NCI-H2081 treated with DMSO at 0.1 percent for 48 hours (cell line): ENCODE data around the gene CHIT1.
A peak's percentile ranks its signal among the peaks of the same experiment; 100 is the strongest.
"Not testable (repeated sequence)": the region's sequence is repeated elsewhere in the genome, so short reads cannot be mapped to it uniquely, and the experiment has no call there.

ENCODE experiments used
- DNase-seq: peaks from one replicate; lab custom pipeline; 2025; lab: John Stamatoyannopoulos, UW

Gene CHIT1

DNA sequence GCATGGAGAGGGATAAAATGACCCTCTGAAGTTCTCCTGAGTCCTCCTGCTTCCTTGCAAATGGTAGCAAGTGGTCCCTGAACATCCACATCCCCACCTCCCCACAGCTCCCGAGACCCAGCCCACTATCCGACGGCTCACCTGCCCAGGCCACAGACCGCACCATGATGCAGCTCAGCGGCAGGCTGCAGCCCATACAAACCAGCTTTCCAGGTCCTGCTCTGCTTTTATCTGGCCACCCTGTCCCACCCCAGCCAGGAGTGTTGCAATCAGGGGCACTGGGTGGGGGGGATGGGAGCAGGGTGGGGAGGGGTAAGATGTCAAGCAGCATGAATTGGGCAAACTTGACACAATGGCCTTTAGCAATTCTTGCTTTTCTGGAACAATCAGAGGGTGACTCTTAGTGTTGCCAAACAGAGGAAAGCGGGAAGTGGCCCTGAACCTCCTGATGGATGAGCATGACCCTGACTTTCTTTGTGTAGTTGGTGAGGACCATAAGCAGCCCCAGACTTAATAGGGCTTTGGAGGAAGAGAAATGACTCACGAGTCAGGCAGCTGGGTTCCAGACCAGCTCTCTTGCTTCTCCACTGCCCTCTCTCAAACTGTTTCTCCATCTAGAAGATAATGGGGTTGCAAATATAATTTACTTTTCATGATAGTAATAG lies at the start of gene CHIT1:
Gene CHIT1 (minus strand): TSS at position 203 of the 665 bp plus-strand sequence. CDS start 37 bp downstream, at position 166.
- DNase-seq: no peak

GRCh38 chr1:203278885-203279406 lies 49.5 kb upstream of the CHIT1 start:
- no peak for DNase-seq

DNA sequence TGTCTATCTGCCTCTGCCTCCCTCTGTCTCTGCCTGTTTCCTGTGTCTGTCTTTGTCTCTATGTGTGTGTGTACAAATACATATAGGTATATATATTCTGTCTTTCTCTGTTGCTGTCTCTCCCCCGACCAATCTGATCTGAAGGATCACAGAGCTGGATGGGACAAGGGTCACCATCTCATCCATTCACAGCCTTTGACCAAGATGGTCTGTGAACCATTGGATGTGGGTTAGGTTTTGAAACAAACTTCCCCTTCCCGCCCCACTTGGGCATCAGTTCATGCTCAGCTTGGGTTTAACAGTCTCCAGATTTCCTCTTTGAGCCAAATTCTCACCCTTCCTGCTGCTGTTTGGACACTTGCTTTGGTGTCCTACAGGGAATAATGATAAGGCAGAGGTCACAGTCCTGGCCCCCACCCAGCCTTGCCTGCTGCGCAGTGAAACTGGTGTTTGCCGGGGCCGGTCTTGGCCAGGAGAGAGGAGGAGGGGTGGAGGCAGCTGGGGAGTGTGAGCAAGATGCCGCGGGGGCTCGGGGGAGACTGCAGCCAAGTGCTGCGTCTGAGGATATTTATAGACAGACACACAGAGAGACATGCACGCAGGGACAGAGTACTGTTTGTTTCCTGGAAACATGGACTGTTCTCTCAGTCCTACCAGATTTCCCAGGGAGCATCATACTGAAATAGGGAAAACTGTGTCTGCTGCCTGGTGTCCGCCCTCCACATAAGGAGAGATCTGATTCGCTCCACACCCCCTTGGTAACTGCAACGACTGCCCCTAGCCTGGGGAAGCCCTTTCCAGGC lies 48.8 kb upstream of the CHIT1 start:
- peak; percentile 30 for DNase-seq

- no peak for DNase-seq
These were observed 47.6 kb upstream of the CHIT1 start for GRCh38 chr1:203276916-203277545.

GRCh38 chr1:203276408-203276807 lies 46.9 kb upstream of the CHIT1 start:
- no peak for DNase-seq

- DNase-seq: no peak
These were observed 46.3 kb upstream of the CHIT1 start for GRCh38 chr1:203275656-203276272.

GRCh38 chr1:203274603-203275381 lies 45.3 kb upstream of the CHIT1 start:
- DNase-seq: no peak

DNA sequence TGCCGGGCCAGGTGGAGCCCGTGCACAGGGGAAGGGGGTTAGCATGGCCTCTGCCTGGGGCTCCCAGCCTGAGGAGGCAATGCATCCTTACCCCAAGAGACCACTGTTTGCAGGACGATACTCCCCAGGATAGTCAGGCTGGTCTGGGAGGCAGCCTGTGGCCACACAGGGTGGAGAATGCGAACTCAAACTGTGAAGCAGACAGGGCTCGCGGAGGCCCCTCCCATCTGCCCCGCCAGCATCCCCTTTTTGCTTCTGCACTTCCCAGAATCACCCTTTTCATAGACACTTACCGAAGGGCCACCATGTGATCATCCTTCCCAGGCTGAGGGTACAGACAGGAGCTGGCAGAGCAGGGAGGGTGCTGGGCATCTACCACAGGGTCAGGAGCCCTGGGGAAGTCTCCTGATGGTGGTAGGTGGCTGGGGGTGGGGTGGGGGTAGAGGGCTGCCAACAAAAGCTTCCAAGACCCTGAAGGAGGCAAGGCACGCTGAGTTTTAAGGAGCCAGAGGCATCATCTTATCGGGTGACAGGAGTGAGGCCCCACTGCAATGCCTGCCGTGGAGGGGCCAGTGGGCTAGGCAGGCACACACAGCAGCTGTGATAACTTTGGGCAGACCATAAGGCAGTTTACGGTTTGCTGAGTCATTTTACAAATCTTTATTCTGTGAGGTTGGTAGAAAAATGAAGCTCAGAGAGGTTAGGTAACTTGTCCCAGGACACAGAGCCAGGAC lies 44.6 kb upstream of the CHIT1 start:
- DNase-seq: no peak

GRCh38 chr1:203273206-203273868 lies 43.9 kb upstream of the CHIT1 start:
- DNase-seq: peak; percentile 87

DNA sequence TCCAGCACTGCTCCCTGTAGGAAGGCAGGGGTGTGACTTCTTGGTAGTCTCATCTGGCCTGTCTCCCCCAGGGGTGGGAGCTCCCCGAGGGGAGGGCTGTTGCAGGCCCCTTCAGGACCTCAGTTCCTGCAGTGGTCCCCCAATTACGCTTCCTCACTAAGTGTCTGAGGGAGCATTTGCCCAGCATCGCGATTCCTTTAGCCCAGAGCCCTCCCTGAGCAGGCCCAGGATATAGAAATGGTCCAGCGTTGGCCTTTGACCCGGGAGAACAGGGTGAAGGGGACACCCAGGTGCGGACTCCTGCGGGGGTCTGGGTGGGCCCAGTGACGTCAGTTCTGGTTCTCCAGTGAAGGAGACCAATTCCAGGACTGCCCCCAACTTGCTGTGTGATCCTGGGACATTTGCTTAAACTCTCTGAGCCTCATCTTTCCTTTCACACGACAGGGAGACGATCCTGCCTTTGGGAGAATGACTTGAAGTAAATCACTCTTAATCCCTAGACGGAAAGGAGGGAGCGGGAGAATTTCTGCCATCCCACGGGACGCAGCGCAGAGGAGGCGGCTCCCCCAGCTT lies 43.2 kb upstream of the CHIT1 start:
- DNase-seq: no peak

GRCh38 chr1:203271962-203272632 lies 42.6 kb upstream of the CHIT1 start:
- no peak for DNase-seq

DNA sequence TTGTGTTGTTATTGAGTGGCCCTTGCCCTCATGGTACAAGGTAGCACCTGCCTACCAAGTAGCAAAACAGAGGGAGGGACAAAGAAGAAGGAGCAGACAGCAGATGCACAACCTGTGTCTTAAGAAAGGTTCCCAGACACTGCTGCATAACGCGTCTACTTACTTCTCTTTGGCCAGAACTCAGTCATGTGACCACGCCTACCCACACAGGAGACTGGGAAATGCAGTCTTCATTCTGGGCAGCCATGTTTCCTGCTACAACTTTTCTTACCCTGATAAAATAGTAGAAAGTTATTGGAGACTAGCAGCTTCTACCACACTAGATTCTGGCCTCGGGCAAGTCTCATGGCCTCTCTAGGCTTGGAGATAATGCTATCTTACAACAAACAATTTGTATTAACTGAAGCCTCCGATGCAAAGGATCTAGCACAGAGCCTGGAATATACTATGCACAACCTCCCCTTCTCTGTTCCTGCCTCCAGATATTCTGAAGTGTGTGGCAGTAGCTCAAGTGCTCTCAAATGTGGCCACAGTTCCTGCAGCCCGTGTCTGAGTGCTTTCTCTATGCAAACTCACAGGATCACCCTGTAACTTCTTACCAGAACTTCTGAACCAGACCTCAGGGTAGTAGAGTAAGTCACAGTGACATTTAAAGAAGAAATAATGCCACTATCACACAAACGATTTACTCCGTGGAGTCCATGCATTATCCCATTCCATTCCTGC lies 41.7 kb upstream of the CHIT1 start:
- DNase-seq: no peak

GRCh38 chr1:203270448-203270847 lies 41.0 kb upstream of the CHIT1 start:
- DNase-seq: no peak

- DNase-seq: no peak
These were observed 40.2 kb upstream of the CHIT1 start for GRCh38 chr1:203269654-203270020.

- peak; percentile 53 for DNase-seq
These were observed 39.6 kb upstream of the CHIT1 start for GRCh38 chr1:203268901-203269653.

GRCh38 chr1:203267912-203268311 lies 38.4 kb upstream of the CHIT1 start:
- DNase-seq: no peak

DNA sequence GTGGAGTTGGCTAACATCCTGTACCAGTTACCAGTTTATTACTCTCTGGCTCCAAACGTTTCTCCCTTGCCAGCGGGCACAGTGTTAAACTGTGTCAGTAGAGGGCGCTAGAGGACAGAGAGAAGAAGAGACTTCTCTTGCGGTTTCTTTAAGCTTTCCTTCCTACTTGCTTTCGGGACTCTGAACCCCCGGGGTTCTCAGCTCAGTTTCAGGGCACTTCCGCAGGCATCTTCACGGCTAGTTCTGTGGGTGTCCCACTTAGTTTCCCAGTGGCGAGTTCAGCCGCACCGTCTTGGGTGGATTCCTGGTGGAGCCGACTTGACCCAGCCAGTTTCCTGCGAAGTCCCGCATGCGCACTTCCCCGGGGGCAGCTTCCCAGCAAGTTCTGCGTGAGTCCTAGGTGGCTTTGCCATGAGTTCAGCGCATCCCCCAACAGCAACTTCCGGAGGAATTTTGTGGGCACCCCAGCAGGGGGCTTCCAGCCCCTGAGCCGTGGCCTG lies 37.9 kb upstream of the CHIT1 start:
- DNase-seq: peak; percentile 54

DNA sequence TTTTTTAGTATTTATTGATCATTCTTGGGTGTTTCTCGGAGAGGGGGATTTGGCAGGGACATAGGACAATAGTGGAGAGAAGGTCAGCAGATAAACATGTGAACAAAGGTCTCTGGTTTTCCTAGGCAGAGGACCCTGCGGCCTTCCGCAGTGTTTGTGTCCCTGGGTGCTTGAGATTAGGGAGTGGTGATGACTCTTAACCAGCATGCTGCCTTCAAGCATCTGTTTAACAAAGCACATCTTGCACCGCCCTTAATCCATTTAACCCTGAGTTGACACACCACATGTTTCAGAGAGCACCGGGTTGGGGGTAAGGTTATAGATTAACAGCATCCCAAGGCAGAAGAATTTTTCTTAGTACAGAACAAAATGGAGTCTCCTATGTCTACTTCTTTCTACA lies 36.7 kb upstream of the CHIT1 start:
- DNase-seq: not testable (repeated sequence)
